ENCODE measurements around the gene UTF1. TPM values are rescaled to one million over a fixed set of nuclear protein-coding genes. Genes with fewer than 3 reads are reported as not detected.

UTF1 gene
- total RNA-seq (2022; extraction: Qiagen RNA extraction): 0.07 to 0.10 TPM in 2 of 5 replicates, not detected in the others

GRCh38 chr10:133230044-133230361, at the start of gene UTF1:
TSS of gene UTF1 (plus strand) at chr10:133230217. CDS start at chr10:133230289, 72 bp downstream.

DNA sequence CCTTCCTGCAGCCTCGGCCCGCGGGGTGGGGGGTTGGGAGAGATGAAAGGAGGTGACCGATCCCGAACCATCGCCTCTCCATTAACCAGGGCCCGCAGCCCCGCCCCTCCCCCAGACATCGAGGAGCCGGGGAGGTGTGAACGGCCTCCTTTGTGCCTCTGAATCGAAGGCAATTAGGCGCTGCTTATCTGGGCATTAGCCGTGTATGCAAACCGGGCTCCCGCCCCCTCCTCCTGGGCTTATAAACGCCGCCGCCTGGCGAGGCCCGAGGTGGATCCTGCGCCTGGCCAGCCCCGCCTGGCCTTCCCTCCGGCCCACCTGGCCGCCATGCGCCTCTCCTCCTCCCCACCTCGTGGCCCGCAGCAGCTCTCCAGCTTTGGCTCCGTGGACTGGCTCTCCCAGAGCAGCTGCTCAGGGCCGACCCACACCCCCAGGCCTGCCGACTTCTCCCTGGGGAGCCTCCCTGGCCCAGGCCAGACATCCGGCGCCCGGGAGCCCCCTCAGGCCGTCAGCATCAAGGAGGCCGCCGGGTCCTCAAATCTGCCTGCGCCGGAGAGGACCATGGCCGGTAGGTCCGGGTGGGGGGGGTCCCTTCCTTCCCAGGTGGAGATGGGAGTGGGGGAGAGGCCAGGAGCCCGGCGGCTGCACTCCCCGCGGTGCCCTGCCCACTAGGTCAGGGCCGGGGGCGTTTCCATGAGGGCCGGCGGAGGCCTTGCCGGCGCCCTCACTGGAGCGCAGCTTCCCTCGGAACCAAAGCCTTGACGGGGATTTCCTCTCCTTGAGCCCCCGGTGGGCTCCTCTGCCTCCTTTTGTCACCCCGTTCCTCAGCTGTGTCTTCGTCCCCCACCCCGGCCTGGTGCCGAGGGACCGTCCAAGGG, 7.8 kb downstream of the UTF1 start, which contains the start of gene VENTX:
TSS of gene VENTX (plus strand) at position 268 of the 878 bp plus-strand sequence. CDS start at position 328, 60 bp downstream.

DNA sequence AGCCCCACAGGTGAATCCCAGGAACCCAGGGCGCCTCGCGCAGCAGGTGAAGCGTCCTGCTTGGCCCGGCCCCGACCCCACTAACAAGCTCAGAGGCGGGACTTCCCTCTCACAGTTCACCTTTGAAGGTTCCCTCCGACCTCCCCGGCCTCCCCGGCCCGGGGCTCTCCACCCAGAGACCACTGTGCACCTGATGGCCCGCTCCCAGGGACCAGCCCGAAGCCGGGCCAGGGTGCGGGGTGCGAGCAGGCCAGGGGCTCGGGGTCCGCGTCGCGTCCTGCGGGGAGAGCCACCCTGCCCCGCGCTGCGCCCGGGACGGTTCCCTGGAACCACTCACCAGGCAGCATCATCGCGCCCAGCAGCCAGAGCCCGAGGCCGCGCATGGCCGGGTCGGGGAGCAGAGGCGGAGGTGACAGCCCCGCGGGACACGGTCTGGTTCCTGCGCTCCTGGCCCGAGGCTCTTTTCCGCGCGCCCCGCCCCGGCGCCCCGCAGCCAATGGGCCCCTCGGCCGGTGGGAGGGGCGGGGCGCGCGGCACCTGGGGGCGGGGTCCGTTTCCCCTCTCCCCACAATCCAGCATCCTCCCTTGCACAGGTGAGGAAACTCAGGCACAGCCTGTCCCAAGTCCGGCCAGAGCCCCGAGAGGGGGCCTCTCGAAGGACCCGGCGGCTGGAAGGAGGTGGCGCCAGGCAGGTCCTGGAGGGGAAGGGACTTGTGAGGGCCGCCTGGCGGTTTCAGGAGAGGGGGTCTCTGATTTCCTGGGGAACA, 46.6 kb downstream of the UTF1 start, which contains the start of gene ADAM8:
TSS of gene ADAM8 (minus strand) at position 434 of the 767 bp plus-strand sequence. CDS start at position 383, 51 bp downstream.

Other genes starting within 250 kb of the UTF1 start
- gene ADGRA1, start 142.3 kb upstream of the UTF1 start, total RNA-seq (2022; extraction: Qiagen RNA extraction): 0.05 to 0.16 TPM (median 0.09 TPM) in 4 of 5 replicates, not detected in the other
- 0.69 to 2.2 TPM (median 2.1 TPM) in 5 replicates for gene KNDC1, start 70.0 kb upstream of the UTF1 start, total RNA-seq (2022; extraction: Qiagen RNA extraction)
- not detected in 5 replicates for gene VENTX, start 7.6 kb downstream of the UTF1 start, total RNA-seq (2022; extraction: Qiagen RNA extraction)
- gene ADAM8, start 46.7 kb downstream of the UTF1 start, total RNA-seq (2022; extraction: Qiagen RNA extraction): 2.3 to 4.8 TPM (median 3.7 TPM) in 5 replicates
- 37.5 to 46.8 TPM (median 45.3 TPM) in 5 replicates for gene TUBGCP2, start 78.7 kb downstream of the UTF1 start, total RNA-seq (2022; extraction: Qiagen RNA extraction)
- 57.1 to 78.5 TPM (median 74.2 TPM) in 5 replicates for gene ZNF511, start 78.7 kb downstream of the UTF1 start, total RNA-seq (2022; extraction: Qiagen RNA extraction)
- 0.54 to 1.5 TPM (median 0.81 TPM) in 5 replicates for gene CALY, start 106.7 kb downstream of the UTF1 start, total RNA-seq (2022; extraction: Qiagen RNA extraction)
- 0.13 to 0.36 TPM in 2 of 5 replicates, not detected in the others for gene PRAP1, start 117.2 kb downstream of the UTF1 start, total RNA-seq (2022; extraction: Qiagen RNA extraction)
- 12.2 to 17.4 TPM (median 16.2 TPM) in 5 replicates for gene FUOM, start 127.8 kb downstream of the UTF1 start, total RNA-seq (2022; extraction: Qiagen RNA extraction)
- 136 to 162 TPM (median 147 TPM) in 5 replicates for gene ECHS1, start 143.1 kb downstream of the UTF1 start, total RNA-seq (2022; extraction: Qiagen RNA extraction)
- gene PAOX, start 149.0 kb downstream of the UTF1 start, total RNA-seq (2022; extraction: Qiagen RNA extraction): 1.7 to 2.4 TPM (median 2.1 TPM) in 5 replicates
- 40.7 to 55.1 TPM (median 54.1 TPM) in 5 replicates for gene MTG1, start 163.9 kb downstream of the UTF1 start, total RNA-seq (2022; extraction: Qiagen RNA extraction)
- 0.17 to 0.36 TPM (median 0.26 TPM) in 5 replicates for gene SPRN, start 194.4 kb downstream of the UTF1 start, total RNA-seq (2022; extraction: Qiagen RNA extraction)
- gene SCART1, start 223.7 kb downstream of the UTF1 start, total RNA-seq (2022; extraction: Qiagen RNA extraction): 0.09 to 0.47 TPM (median 0.27 TPM) in 5 replicates